ENCODE data around the gene C11orf21. TPM values are rescaled to one million over a fixed set of nuclear protein-coding genes. Genes with fewer than 3 reads are reported as not detected.

The C11orf21 gene
- total RNA-seq, 2 donors from 2014 or later: 4.8 to 19.1 TPM

DNA sequence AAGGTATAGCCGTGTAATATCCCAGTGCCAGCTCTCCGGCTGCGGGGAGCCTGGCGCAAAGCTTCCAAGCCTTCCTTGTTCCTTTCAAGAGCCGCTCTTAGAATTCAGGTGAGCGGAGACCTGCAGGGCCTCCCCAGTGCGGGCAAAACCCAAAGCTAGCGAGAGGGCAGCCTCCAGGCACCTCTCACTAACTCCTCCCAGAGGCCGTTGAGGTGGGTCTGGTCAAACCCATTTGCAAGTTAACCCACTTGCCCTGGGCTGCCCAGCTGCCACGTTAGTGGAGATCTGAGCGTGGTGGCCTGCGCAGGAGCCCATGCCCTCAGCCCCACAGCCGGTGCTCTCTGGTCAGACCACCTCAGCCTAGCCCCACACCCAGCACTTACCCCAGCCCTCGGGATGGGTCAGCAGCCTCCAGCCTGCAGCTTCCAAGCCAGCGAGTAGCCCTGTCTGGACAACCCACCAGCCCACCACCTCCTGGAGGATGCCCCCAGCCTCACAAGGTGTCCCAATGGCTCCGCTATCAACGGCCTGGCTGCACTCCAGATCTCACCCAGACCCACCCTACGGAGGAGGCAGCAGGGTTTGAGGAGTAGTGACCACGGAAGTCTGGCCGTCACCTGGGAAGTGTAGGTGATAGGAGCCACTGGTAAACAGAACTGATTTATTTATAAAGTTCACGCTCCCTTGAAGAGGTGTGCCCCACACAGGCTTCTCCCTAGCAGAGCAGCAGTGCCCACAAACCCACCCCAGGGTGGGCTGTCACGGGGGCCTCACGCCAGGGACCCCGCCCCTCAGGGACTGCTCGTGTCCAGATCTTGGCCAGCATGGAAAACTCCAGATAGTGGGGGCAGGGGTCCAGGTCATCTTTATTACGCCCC is 33.6 kb downstream of the C11orf21 start:
- ATAC-seq (no peak), DNase-seq (no peak)
- intact Hi-C loops (cut with DNase I): no loop called here

GRCh38 chr11:2267306-2267850 is 34.3 kb downstream of the C11orf21 start:
- ATAC-seq: no peak
- intact Hi-C loops (cut with DNase I): no loop called here
- no peak for DNase-seq

DNA sequence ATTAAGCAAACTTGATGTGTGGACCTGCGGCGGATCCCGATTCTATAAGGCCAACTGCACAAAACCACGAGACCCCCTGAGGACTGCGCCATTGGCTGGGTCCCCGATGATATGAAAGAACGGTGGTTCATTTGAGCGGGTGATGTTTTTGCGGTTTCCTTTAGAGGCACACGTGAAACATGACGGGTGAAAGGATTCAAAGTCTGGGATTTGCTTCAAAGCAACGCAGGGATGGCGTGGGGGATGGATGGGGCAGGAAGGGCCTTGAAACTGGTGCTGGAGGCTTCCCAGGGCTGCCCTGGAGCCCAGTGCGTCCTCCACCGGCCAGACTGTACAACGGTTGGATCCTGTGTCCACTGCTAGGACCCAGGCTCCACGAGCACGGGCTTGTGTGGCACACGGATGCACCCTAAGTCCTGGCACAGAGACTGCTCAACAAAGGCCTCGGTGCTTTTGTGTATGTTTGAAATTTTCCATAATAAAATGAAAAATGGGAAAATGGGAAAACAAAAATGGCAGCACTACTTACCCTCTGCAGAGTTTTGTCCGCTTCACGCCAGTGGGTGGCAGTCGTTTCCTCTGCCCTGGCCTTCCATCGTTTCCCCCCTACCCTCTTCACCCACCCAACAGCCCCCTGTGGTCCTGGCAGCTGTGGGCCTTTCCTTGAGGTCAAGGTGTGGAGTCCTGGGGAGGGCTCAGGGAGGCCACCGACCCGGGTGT is 35.0 kb downstream of the C11orf21 start:
- DNase-seq (no peak), ATAC-seq (no peak)
- intact Hi-C loops (cut with DNase I): no loop called here

DNA sequence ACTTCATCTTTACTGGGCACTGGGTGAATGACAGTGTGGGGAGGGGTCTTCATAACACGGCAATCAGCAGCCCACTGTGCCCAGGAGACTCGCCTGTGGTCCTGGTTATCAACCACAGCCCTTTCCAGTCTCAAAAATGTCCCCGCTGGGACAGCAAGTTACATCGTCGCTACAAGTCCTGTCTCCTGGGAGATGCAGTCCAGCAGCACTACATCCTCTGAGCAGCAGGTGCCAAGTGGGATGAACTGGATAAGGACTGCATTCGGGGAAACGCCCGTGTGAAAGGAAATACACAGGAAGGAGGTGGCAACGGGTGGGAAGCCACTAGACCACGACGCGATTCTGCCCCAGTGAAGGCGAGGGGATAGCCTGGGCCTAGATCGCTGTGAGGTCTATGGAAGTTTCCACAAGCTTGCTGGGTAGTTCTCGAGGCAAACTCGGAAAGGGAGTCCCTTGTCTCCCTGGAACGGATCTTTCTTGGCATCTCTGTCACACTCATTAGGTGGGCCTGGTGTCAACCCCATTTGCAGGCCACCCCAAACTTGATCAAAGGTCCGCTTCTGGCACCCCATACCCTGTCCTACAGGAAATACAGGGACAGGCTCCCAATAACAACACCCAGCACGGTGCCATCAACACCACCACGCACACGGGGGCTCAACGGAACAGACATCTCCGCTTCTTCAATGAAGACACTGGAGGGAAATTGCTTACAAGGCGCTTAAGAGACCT is 35.7 kb downstream of the C11orf21 start:
- no peak for ATAC-seq
- intact Hi-C loops (cut with DNase I): no loop called here
- DNase-seq: no peak

- no peak for ATAC-seq
- DNase-seq: no peak
- intact Hi-C loops (cut with DNase I): no loop called here
Observed at GRCh38 chr11:2265396-2265795, 36.3 kb downstream of the C11orf21 start.

DNA sequence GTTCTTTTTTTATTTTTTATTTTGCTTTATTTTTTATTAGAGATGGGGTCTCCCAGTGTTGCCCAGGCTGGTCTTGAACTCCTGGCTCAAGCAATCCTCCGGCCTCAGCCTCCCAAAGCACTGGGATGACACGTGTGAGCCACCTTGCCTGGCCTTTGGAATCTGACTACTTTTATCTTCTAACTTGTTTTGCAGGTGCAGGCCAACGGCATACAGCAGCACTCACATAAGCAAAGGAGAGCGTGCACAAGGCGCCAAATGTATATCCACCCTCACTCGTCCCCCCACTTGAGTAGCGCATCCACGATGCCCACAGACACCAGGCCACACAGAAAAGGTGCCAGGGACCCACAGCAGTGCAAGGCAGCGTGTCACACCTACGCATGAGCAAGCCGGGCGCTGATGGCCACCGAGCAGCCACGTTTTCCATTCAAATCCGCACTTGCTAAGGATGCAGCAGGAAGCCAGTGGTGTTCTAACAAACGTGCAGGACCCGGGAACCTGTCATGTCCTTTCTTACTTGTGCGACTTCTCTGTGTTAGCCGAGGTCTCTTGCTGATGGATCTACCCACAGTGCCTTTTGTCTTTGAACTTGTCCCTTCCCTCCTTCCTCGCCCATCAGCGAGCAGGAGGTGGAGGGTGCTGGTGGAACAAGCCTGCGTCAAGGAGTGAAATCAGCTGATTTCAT is 37.2 kb downstream of the C11orf21 start:
- ATAC-seq: no peak
- intact Hi-C loops (cut with DNase I): no loop called here
- DNase-seq: no peak

DNA sequence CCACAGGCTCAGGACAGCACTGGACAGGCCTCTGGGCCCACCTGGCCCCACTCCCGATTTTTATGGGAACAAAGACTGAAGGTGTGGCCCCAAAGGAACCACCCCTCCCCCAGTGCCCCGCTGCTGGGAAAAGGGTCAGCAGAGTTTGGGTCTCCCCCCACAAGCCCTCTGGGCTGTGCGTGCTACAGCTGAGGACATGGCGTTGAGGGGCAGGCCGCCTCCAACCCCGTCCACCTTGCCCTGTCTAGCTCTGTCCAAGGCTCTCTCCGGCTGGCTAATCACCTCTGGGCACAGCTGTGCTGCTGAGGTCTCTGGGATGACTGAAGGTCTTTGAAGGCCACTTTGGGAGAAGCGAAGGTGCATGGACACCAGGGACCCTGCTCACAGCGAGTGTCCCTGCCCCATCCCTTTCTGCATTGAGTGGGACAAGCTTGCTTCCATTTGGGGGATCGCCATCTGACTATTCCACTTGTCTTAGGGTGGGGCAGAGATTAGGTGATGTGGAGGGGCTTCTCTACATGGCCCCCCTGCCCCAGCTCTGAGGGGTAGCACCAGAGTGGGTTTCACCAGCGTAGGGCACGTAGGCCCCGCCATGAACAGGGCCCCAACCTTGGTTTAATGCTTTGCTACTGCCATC is 37.9 kb downstream of the C11orf21 start:
- no peak for ATAC-seq
- intact Hi-C loops (cut with DNase I): no loop called here
- DNase-seq: no peak

- ATAC-seq (no peak), DNase-seq (no peak)
- intact Hi-C loops (cut with DNase I): no loop called here
Observed at GRCh38 chr11:2263071-2263565, 38.6 kb downstream of the C11orf21 start.

- ATAC-seq (no peak), DNase-seq (peak; percentile 10)
- intact Hi-C loops (cut with DNase I): no loop called here
Observed at GRCh38 chr11:2262301-2263070, 39.2 kb downstream of the C11orf21 start.

DNA sequence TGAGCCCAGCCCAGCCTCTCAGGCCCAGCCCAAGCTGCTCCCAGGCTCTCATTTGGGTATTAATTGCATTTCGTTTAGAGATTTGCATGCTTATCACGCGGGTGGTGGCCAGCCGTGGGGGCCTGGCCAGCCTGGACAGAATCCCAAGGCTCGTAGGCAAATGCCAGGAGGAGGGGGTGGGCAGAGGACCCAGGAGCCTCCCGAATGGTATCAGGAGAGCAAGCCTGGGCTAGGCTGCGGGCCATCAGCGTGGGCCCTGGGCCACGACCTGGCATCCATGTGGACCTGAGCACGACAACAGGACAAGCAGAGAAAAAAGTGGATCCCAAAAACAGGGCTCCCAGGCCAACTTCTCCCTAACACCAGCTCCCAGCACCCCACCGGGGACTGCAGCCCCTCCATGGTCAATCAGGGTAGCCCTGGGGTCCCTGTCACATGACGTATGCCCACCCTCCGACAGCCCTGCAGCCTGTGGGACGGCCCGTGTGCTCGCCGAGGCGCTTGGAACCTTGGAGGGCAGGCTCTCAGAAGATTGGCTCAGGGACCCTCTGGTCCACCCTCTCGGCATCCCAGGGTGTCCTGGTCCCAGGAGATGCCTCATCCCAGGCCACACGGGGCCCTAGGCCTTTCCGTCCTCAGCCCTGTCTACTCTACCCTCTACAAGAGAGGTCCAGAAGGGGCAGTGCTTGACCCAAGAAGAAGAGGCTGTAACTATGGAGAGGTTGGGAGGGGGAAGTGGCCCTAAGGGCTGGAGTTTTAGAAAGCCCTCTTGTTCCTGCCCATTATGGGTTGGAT is 40.1 kb downstream of the C11orf21 start:
- intact Hi-C loops (cut with DNase I): no loop called here

GRCh38 chr11:2260491-2261364 is 41.0 kb downstream of the C11orf21 start:
- ATAC-seq (no peak), DNase-seq (peak; percentile 16)
- intact Hi-C loops (cut with DNase I): no loop called here

More for the DNA sequence above, 40.1 kb downstream of the C11orf21 start:
- ATAC-seq (no peak), DNase-seq (no peak)

- ATAC-seq (no peak), DNase-seq (no peak)
- intact Hi-C loops (cut with DNase I): no loop called here
Observed at GRCh38 chr11:2259897-2260451, 41.7 kb downstream of the C11orf21 start.

GRCh38 chr11:2259466-2259830 is 42.3 kb downstream of the C11orf21 start:
- no peak for DNase-seq
- intact Hi-C loops (cut with DNase I): no loop called here
- no peak for ATAC-seq

GRCh38 chr11:2258501-2259465 is 42.9 kb downstream of the C11orf21 start:
- ATAC-seq (no peak), DNase-seq (no peak)
- intact Hi-C loops (cut with DNase I): no loop called here

All from left cardiac atrium (tissue), 4 donors.